DMS79 (cell line): ENCODE measurements around the gene CDC14A.

Experiments
- DNase-seq: peaks from one replicate; lab custom pipeline; 2025; lab: John Stamatoyannopoulos, UW

The CDC14A gene

DNA sequence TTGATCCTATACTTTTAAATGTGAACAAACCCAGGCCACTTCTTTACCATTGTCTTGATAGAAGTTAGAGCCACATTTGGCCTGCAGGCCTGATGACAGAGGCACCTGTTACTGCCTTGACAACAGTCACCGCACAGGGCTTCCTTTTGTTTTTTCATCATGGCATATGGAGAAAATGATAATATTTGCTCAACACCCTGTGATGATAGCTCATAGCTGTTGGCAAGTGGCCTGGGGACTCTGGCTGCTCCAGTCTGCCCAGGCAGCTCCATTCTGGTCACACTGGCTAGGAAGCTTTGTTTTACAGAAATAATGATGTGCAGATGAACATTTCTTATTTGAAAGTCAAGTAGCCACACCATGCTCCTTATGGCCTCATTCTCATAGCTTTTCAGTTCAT is 96.1 kb downstream of the CDC14A start:
- DNase-seq: no peak

DNA sequence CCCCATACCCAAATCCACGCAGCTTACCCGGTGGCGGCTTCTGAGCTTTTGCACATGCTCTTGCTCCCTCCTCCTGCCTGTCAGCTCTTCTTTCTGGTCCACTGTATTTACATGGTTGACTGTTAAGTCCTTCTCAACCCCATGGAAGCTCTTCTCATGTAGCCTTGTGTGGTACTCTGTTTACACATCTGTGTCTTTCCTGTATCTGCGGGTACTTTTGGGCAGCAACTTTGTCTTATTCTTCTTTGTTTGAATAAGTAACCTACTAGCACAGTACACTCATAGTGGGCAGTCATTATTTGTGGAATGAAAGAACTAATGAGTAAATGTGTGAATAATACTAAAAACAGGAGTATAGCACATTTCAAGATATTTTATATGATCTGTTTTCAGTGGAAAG is 97.2 kb downstream of the CDC14A start:
- DNase-seq: no peak

DNA sequence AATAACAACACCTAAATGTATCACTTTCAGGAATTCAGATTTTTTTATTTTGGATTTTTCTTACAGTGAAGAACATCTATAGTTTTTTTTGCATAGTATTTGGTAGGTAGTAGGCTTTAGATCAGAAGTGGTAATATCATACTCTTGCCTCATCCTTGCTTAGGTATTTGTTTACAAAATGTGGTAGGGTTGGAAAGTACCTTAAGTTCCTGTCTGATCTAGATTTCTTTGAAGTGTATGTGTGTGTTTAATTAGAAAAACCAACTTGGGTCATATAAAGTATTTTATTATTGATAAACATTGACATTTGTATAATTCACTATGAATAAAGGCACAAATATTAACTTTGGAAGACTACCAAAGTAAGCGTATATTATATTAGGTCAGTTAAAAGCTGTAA is 100.3 kb downstream of the CDC14A start:
- no peak for DNase-seq

DNA sequence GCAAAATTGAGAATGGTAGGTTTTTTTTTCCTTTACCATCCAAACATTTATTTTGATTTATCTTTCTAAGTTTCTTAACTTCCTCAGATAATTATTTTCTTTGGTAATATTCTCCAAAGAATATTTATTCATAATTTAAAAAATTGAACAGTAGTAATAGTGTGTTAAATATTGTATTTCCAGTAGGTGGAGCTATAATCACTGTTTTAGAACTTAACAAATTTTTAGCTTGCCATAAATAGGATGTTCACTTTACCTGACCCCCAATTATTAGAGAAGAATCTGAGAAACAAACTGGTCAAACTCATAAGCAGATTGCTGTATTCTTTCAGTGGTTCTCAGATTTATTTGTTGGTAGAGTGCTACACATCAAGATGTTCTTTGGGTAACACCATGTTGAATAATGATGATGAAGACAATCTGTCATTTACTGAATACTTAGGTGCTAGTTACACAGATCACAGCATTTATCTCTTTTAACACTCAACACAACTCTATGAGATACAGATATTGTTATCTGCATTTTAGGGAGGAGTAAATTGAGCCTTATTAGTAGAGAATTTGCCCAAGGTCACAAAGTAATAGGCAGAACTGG is 103.3 kb downstream of the CDC14A start:
- DNase-seq: no peak

DNA sequence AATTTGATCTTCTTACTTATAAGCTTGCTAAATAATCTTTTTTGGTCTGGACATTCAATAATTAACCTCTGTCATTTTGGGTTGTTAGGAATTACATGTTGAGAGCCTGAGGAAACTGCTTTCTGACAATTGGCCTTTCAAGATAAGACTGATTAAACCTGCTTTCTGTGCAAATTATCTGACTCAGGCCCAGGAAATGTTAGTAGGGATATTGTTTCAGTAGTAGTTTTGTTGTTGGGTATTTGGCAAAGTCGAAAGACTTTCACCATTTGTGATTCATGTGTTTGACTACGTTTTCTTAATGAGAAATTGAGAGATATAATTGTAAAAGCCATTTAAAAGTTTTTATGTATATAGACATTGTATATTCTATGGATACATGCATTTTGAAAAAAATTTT is 104.6 kb downstream of the CDC14A start:
- DNase-seq: no peak

DNA sequence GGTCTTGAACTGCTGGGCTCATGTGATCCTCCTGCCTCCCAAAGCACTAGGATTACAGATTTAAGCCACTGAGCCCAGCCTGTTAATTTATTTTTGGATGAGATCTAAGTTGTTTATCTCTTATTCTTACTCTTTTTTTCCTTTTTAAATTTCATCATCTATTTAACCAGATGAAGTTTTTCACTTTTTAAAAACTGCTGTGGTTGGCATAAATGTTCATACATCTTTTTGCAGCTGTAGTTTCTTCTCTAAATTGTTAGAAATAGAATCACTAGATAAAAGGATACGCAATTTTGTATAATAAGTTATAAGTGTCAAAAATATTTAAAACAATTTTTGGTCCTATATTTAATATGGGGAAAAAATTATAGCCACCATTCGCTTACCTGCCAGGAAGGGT is 105.4 kb downstream of the CDC14A start:
- DNase-seq: no peak

DNA sequence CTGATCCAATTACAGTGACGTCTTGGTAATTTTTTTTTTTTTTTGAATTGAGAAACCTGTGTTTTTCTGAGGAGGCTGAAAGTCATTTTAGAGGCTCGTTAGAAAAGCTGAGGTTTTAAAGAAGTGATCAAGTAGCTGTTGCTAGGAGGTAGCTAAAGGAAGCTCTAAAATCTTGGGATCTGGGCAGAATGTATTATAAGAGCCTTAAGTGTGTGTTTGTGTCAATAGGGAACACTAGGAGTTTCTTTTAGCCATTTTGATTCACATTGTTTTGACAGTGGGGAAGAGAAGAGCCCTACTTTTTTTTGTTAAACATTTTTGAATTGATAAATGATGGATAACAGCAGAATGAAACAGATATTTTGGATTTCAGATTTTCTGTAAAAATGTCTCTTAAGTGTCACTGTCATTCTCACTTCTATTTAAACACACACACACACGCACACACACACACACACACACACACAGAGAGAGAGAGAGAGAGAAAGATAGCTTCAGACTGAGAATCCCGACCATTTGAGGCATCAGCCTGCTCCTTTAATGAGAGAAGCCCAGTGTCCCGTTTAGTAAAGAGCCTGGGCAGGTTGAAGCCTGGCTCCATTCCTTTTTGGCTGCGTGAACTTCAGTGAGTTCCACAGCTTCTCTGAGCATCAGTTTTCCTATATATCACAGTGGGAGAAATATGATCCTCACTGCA is 106.5 kb downstream of the CDC14A start:
- DNase-seq: no peak

DNA sequence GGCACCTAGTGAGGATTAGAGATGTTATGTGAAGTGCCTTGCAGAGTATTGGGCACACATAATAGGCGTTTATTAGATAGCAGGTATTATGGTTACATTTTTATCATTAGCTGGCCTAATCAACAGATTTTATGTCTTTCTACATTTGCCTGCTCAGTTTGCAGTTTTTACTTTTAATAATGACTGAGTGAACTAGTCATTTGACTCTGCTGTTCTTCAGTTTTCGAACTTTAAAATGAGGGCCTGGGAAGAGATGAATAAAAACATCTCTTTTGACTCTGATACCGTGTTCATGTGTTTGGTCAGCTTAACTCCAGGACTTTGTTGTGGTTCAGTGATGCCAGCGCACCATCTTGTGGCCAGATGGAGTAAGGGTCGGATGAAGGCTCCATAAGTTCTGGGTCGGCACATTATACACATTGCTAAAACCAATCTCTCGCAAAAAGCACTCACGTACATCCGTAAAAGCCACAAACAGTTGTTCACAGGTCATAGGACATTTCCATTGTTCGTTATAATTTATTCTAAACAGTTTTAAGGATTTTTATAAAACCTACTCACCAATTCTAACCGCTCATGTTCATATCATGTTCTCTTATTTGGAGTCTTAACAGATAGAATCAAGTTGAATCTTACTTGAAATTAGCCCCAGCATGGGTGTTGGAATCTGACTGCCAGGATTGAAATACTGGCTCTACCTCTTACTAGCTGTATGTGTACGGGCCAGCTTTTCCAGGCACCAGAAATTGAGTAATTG is 107.2 kb downstream of the CDC14A start:
- DNase-seq: peak; percentile 22

DNA sequence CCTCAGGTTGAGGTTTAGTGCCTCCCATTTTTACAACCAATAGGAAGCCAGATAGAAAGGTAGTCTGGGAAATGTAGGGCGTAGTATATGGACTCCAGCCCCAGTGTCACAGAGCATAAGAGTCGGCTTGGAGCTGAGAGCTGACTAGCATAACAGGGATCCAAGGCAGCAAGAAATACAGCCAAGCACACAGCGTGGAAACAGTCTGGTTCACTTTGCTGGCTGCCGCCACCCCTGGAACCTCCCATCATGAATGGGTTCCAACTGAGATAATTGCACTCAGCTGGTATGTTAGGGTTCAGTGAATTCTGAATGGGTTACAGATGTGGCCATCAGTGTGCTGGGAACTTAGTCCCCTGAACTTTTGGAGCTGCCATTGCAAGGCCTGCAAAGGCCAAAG is 108.9 kb downstream of the CDC14A start:
- no peak for DNase-seq

DNA sequence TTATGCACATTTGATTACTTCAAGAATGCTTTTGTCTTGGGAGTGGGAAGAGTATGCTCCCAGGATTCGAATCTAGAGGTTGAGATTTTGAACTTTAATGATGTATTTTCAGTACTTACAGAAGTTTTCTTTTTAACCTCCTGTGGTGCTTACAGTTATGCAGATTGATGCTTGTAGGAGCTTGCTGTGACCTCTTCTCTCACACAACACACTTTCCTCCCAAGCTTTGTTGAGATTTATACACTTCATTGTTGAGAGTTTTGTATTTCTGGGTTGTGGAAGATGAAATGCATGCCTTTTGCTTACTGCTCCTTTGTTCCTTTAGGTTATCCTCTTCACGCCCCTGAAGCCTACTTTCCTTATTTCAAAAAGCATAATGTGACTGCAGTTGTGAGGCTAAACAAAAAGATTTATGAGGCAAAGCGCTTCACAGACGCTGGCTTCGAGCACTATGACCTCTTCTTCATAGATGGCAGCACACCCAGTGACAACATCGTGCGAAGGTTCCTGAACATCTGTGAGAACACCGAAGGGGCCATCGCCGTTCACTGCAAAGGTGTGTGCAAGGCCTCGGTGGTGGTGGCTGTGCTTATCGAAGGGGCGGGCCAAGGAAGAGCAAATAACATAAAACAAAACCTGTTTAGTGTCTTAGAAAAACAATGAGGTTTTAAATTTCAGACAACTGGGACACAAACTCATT is 110.2 kb downstream of the CDC14A start:
- no peak for DNase-seq

DNA sequence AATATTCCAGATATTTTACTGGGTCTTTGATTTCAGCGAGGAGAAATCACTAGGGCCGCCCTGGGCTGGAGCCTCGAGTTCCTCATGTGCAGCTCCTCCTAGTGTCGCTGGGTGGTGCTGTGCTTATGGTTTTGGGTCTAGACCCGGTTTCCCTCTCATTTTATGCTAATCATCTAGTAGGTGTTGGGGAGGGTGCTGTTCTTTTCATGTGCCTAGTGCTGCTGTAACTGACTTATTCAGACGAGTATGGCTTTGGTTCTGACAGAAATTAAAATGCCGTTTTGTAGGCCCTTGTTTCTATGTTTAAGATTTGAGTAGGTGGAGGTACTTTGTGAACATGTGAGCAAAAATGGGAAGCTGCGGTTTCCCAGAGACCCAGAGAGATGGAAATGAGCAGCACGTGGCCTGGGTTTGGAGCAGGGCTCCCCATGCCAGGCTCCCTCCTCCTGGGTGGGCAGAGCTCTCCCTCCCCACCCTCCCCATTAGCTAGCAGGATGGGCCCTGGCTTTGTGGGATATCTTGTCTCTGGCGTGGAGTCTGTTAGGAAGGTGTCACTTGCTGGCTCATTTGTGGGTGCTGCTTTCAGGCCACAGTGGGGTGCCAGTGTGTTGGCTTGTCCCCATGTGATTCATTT is 111.6 kb downstream of the CDC14A start:
- DNase-seq: no peak

DNA sequence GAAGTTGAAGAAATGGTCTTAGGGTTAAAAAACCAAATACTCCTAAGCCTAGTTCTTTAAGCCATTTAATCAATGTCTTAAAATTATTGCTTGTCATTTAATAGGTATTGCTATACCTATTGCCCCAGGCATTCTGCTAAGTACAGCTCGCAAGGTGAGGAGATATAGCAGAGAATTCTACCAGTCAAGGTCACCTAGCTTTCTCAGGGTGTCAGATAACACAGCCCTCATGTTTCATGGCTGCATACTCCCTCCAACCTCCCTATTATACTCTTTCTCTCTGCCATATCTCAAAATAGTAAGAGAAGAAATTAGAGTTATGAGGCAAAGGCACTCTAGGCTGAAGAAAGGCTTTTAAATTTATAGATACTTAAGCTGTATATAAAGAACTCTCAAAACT is 117.3 kb downstream of the CDC14A start:
- no peak for DNase-seq

DNA sequence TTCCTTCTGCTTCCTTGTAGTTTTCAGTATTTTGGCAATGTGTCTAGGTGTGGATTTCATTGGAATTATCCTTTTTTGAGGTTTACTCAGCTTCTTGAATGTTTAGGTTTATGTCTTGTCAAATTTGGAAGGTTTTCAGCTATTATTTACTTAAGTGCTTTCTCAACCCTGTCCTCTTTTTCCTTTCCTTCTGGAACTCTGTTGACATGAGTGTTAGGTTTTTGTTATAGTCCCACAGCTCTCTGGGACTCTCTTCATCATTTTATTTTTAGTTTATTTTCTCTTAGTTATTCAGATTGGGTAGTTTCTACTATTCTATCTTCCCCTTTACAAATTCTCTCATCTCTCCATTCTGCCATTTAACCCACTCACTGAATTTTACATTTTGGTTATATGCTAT is 122.5 kb downstream of the CDC14A start:
- no peak for DNase-seq

DNA sequence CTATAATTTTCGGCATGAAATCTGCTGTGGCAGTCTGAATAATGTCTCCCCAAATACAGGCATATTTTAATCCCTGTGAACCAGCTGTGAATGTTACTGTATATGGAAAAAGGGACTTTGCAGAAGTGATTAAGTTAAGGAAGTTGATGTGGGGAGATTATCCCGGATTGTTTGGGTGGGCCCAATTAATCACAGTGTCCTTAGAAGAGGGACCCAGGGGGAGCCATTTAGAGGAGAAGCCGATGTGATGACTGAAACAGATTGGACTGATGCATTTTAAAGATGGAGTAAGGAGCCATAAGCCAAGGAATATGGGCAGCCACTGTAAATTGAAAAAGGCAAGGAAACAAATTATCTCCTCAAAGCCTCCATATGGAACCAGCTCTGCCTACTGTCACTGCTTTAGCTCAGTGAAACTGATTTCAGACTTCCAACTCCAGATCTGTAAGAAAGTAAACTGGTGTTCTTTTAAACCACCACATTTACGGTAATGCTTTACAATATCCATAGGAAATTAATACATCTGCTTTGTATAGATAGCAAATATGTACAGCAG is 124.5 kb downstream of the CDC14A start:
- no peak for DNase-seq

DNA sequence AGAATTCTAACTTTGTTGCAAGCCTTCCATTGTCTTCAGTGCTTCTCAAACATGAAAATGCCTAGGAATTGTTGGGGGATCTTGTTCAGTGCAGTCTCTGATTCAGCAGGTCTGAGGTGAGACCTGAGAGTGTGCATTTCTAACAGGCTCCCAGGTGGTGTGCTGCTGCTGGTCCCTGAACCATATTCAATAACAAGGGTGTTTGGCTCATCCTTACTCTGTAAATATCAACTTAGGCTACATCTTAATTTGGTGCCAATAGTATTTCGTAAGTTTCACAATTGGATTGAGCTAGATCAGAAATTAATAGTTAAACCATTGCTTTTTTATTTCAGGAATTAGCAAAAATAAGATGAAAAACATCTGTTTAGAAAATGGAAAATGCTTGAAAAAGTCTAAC is 126.5 kb downstream of the CDC14A start:
- DNase-seq: no peak

DNA sequence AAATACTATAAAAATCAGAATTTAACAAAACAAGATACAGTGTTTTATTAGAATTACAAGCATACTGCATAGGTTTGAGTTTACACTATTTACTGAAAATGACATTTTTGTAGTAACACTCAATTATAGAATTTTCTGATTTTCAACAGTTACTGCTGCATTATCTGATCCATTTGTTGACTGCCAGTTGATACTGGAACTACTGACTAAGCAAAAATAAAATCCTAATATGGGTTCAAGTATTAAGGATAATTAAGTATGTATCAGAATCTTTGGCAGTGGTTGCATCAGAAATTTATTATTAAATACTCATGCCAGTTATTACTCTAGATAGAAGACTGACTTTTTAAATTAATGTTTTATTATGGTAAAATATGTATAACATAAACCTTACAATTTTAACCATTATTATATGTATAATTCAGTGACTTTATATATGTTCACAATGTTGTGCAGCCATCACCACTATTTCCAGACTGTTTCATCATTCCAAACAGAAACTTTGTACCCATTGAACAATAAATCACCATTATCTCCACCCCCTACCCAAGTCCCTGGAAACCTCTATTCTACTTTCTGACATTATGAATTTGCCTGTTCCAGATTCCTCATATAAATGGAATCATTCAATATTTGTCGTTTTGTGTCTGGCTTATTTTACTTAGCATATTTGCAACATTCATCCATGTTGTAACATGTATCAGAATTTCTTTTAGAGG is 127.5 kb downstream of the CDC14A start:
- no peak for DNase-seq

DNA sequence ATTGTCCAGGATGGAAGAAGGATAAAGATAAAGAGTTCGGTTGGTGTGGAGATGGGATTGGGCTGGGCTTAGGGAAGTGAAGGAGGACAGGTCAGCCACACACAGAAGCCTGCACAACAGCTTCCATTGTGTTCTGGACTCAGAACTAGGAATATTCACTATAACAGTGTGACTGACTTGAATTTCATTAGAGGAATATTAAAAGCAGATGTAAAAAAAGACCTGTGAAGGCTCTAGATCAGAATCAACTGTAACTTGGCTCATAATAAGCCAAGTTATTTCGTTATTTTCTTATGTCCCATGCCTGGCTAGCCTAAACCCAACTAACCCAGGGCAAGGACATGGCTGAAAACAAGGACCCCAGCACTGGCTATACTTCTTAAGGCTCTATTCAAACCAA is 129.0 kb downstream of the CDC14A start:
- DNase-seq: no peak

DNA sequence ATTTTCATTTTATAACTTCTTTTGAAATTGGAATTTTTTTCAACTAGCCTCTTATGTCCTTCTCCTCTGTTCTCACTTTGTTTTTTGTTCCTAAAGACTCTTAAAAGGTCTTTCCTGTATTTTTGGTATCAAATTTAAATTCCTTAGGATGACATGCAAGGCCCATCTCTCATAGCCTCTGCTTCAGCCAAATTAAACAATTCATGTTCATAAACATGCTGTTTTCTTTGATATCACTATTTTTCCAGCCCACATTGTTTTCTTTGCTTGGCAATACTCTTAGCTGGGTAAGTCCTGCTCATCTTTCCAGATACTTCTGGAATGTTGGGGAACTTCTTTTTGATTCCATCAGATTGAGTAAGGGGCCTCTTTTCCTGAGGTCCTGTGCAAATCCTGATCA is 129.9 kb downstream of the CDC14A start:
- no peak for DNase-seq

DNA sequence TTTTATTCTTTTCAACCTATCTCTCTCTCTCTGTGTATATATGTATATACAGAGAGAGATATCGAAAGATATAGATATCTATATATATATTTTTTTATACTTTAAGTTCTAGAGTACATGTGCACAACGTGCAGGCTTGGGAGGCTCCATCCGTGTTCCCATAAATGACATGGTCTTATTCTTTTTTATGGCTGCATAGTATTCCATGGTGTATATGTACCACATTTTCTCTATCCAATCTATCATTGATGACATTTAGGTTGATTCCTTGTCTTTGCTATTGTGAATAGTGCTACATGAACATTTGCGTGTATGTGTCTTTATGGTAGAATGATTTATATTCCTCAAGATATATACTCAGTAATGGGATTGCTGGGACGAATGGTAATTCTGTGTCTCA is 130.4 kb downstream of the CDC14A start:
- no peak for DNase-seq

DNA sequence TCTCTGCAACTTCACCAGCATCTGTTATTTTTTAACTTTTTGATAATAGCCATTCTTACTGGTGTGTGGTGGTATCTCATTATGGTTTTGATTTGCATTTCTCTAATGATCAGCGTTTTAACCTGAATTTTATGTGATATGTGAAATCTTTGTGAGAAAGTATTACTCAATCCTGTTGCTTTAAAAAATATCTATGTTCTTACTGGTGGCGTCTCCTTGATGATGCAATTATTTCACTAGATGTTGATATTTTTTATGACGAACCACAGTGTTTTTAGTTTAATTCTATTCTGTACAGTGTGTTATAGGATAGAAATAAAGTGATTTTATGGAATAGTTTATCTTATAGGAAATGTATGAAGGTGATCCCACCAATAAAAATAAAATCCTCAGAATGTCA is 130.9 kb downstream of the CDC14A start:
- no peak for DNase-seq

DNA sequence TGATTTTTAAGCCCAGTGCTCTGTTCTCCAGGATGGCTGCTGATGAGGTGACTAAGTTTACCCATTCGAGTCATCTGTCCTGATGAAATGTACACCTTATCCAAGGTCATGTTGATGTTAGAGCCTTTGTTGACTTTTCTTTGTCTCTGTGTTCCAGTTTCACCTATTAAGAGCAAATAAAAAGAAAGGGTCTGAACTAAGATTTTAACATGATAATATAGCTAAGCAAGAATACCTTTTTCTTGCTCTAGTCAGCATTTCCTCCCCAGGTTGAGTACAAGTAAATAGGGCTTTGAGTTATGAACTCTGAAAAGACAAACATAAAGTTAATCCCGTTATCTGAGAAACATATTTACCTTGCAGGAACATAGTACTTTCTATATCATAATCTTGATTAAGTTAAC is 133.6 kb downstream of the CDC14A start:
- DNase-seq: no peak
